Stimulated activated CD4-positive, alpha-beta T cell treated with anti-CD3 and anti-CD28 coated beads, Interleukin-2, amount 100 ng/mL, for 4 hours (primary cell): Measurements from ENCODE around the gene CEP85.
A peak's percentile ranks its signal among the peaks of the same experiment; 100 is the strongest.

Experiments
- DNase-seq: peaks from one replicate; pipeline ENCODE4 v3.0.0-alpha.2; 2020; ENCODE audit warnings: low read depth

The CEP85 gene

DNA sequence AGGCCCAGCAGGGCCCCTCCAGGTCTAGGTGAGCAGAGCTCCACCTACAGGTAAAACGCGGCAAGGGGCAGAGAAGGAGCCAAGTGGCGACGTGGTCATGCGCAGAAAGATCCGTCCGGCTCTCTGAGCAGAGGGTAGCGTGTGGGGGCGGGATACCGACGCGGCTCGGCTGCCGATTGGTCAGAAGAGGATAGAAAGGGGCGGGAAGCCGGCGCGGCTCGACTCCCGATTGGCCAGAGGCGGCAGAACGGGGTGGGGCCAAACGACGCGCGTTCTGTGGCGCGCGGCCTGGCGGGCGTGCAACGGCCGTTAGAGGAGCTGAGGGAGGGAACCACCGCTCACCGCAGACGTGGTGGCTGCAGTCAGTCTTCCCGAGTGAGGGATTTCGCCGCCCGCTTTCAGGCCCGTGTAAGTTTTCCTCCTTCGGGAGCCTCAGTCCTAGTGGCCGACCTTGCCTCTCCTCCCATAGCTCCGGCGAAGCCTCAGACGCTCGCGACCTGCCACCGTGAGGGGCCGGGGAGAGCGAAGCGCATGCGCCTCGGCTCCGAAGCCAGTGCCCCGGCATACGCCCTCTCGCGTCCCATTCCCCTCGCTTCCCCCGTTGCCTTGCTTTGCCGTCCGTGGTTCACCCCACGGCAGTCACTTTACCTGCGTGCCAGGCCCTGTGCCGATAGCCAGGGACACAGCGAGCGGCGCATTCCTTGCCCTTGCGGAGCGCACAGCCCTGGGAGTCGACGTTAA is at the start of gene CEP85:
Gene CEP85 (plus strand): TSS at position 298 of the 741 bp plus-strand sequence. CDS start 5,584 bp downstream, outside the sequence.
- peak; percentile 99 for DNase-seq

GRCh38 chr1:26184883-26185282 is 49.1 kb upstream of the CEP85 start:
- DNase-seq = no peak

GRCh38 chr1:26187882-26188281 is 46.1 kb upstream of the CEP85 start:
- no peak for DNase-seq

DNA sequence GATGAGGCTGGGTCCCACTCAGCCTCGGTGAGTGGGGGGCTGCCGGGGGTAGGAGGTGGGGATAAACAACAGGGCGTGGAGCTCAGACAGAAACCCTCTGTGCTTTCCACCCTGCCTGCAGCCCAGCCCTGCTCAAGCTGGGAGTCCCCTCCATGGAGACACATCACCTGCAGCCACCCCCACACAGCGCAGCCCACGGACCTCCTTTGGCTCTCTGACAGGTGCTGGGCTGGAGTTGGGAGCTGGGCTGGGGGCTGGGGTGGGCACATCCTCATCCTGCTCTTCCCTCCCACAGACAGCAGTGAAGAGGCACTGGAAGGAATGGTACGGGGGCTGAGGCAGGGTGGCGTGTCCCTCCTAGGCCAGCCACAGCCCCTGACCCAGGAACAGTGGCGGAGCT is 45.5 kb upstream of the CEP85 start:
- DNase-seq = no peak

GRCh38 chr1:26189331-26189730 is 44.7 kb upstream of the CEP85 start:
- DNase-seq = no peak

DNA sequence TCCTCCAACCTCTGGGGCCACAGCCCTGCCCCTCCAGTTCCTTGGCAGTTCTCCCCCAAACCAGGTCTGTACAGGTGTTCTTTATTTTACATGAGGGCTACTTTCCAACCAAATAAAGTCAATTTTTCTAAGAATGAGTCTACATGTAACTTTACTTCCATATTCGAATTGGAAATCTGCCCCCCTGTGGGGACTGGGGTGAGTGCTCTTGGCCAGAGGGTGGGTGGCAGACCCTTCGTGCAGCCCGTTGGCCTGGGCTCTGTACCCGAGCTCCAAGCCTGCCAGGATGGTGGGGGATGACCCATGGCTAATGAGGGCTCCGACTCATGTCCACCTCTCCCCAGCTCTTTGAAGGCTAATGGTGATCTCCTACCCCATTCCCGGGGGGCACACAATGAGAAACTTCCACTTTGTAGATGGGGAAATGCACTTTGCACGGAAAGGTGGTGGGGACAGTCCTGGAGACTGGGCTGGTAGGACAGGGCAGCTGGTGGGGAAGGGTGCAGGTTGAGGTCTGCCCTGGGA is 44.2 kb upstream of the CEP85 start:
- no peak for DNase-seq

GRCh38 chr1:26190373-26190987 is 43.5 kb upstream of the CEP85 start, which contains the start of gene CATSPER4:
Gene CATSPER4 (plus strand): TSS chr1:26190602. CDS start chr1:26190628, 26 bp downstream.
- no peak for DNase-seq

DNA sequence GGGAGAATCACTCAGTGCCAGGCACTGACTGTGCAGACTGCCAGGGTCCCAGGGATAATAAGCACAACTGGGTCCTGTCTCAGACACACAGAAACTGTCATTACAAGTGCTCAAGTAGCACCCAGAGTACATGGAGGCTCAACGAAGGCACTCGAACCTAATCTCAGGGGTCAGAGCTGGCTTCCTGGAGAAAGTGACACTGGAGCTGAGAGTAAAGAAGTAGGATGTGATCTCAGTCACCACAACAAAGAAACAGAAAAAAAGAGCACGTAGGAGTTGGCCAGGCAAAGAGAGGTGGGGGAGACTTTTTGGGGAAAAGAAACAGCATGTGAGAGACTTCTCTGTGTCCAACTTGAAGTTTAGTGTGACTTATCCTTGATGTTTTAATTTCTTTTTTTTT is 42.3 kb upstream of the CEP85 start:
- no peak for DNase-seq

GRCh38 chr1:26195805-26196204 is 38.2 kb upstream of the CEP85 start:
- no peak for DNase-seq

DNA sequence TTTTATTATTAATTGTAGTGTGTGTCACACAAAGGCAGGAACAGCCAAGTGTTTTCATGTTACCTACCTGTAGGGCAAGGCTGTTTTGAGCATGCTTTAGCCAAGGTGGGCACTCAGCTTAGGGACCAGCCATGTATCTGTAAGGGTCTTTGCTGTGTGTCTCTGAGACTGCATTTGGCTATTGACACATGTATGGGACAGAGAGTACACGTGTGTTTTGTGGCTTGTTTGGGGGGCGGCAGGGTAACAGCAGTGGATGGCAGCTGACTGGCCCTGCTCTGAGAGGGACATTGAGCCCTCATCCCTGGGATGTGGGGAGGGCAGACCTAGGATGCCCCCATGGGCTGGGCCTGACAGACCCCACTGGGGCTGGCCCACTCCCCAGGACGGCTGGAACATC is 36.7 kb upstream of the CEP85 start:
- DNase-seq = no peak

DNA sequence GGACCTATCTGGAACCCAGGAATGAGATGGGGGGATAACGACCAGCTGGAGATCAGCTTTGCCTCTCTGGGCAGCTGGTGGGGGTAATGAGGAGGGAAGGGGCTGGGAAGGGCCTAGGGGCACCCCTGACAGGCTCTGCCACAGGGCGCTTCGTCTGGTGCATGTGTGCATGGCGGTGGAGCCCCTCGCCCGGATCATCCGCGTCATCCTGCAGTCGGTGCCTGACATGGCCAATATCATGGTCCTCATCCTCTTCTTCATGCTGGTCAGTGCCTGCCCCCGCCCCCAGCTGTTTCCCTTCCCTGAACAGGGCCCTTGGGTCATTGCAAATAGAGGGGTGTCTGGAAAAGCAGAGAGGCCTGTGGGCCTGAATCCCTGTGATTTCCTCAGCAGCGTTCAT is 36.2 kb upstream of the CEP85 start:
- DNase-seq = no peak

DNA sequence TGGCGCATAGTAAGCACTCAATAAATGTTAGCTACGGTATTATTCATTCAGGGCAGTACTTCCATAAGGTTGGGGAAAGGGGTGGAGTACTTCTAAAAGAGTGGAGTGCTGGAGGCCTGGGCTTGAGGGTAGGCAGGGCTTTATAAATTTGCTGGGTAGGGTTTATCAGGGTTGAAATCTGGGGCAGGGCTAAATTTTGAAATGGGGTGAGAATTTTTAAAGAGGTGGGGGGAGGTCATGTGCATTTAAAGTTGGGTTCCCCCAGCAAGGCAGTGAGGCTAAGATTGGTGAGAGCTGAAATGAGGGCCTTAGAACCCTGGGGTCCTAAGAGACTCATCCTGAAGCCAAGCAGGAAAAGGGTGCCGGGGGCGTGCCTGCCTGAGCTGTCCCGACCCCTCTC is 33.6 kb upstream of the CEP85 start:
- no peak for DNase-seq

GRCh38 chr1:26203642-26204318 is 30.2 kb upstream of the CEP85 start:
- no peak for DNase-seq

GRCh38 chr1:26210147-26210870 is 23.7 kb upstream of the CEP85 start:
- DNase-seq = no peak

DNA sequence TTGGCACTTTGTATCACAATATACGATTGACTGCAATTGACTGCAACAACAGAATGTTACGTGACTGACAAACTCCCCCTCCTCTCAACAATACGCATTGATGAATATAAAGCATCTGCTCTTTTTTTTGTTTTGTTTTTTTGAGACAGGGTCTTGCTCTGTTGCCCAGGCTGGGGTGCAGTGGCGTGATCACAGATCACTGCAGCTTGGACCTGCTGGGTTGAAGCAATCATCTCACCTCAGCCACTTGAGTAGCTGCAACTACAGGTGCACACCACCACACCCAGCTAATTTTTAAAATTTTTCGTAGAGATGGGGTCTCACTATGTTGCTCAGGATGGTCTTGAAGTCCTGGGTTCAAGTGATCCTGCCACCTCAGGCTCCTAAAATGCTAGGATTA is 21.3 kb upstream of the CEP85 start:
- DNase-seq = no peak

DNA sequence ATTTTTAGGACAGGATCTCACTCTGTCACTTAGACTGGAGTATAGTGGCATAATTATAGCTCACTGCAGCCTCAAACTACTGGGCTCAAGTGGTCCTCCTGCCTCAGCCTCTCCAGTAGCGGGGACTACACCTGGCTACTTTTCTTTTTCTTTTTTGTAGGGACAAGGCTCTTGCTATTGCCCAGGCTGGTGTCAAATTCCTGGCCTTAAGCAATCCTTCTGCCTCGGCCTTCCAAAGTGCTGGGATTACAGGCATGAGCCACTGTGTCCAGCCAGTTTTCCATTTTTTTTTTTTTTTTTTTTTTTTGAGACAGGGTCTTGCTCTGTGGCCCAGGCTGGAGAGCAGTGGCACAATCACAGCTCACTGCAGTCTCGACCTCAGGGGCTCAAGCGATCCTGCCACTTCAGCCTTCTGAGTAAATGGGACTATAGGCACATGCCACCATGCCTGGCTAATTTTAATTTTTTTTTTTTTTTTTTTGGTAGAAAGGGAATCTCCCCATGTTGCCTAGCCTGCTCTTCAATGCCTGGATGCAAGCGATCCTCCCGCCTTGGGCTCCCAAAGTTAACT is 20.6 kb upstream of the CEP85 start:
- DNase-seq = no peak

GRCh38 chr1:26215246-26215645 is 18.8 kb upstream of the CEP85 start:
- no peak for DNase-seq

- no peak for DNase-seq
Observed at GRCh38 chr1:26218906-26219494, 15.0 kb upstream of the CEP85 start.

- DNase-seq = no peak
Observed at GRCh38 chr1:26220199-26220912, 13.6 kb upstream of the CEP85 start.

- no peak for DNase-seq
Observed at GRCh38 chr1:26221094-26221493, 12.9 kb upstream of the CEP85 start.

GRCh38 chr1:26224606-26225005 is 9.4 kb upstream of the CEP85 start:
- no peak for DNase-seq
